ENCODE results near the gene HOXD10. TPM values are rescaled to one million over a fixed set of nuclear protein-coding genes. Genes with fewer than 3 reads are reported as not detected.

The HOXD10 gene
- total RNA-seq, 4 donors from 2014 or later = 0.56 to 0.59 TPM; not detected in 2

- TF ChIP-seq POLR2A (IDR thresholded peaks at IDR 0.05) (no peak), CTCF (IDR thresholded peaks at IDR 0.05) (no peak), EP300 (IDR thresholded peaks at IDR 0.05) (no peak), POLR2AphosphoS5 (IDR thresholded peaks at IDR 0.05) (no peak)
These were observed 23.3 kb downstream of the HOXD10 start for GRCh38 chr2:176139661-176140512.

GRCh38 chr2:176140513-176141317 is 24.1 kb downstream of the HOXD10 start:
- TF ChIP-seq POLR2A (IDR thresholded peaks at IDR 0.05) (no peak), POLR2AphosphoS5 (IDR thresholded peaks at IDR 0.05) (peak in 1 of 3 donors; percentile 21), CTCF (IDR thresholded peaks at IDR 0.05) (peak; percentile 73 to 92), EP300 (IDR thresholded peaks at IDR 0.05) (no peak)
- H3K9me3 ChIP-seq = no peaks in the 10 kb centered on the region
- DNase-seq (ENCODE audit: low spot score in 2 of 2) = peak; percentile 84 to 86
- H3K4me3 ChIP-seq = peak overlapping the region; percentile 61
- peak overlapping the region; percentile 78 for H3K27ac ChIP-seq
- peaks cover 39% of the 10 kb centered on the region for H3K4me1 ChIP-seq
- H3K27me3 ChIP-seq = peaks cover 82% of the 10 kb centered on the region
- no peaks in the 10 kb centered on the region for H3K36me3 ChIP-seq
- WGBS = 22% methylated on average over 13 of the region's 48 CpGs

More at GRCh38 chr2:176139661-176140512, 23.3 kb downstream of the HOXD10 start:
- Histone ChIP-seq H3K27me3 (peaks cover 86% of the 10 kb centered on the region), H3K36me3 (no peaks in the 10 kb centered on the region), H3K4me3 (peak overlapping the region; percentile 61), H3K4me1 (peaks cover 48% of the 10 kb centered on the region), H3K27ac (peak overlapping the region; percentile 78), H3K9me3 (no peaks in the 10 kb centered on the region)
- peak; percentile 69 to 72 for DNase-seq (ENCODE audit: low spot score in 2 of 2)
- WGBS = 17% methylated on average over 25 of the region's 41 CpGs

- Histone ChIP-seq H3K4me3 (no peak overlapping the region), H3K9me3 (no peaks in the 10 kb centered on the region), H3K27me3 (peaks cover 79% of the 10 kb centered on the region), H3K36me3 (no peaks in the 10 kb centered on the region), H3K27ac (no peak overlapping the region), H3K4me1 (peaks cover 30% of the 10 kb centered on the region)
- no peak for DNase-seq (ENCODE audit: low spot score in 2 of 2)
- WGBS = 94% methylated on average over 2 of the region's 2 CpGs
- TF ChIP-seq POLR2AphosphoS5 (IDR thresholded peaks at IDR 0.05) = no peak
- TF ChIP-seq CTCF (IDR thresholded peaks at IDR 0.05) = no peak
- no peak for TF ChIP-seq EP300 (IDR thresholded peaks at IDR 0.05)
- TF ChIP-seq POLR2A (IDR thresholded peaks at IDR 0.05) = no peak
These were observed 25.7 kb downstream of the HOXD10 start for GRCh38 chr2:176142281-176142680.

GRCh38 chr2:176145085-176145969 is 28.7 kb downstream of the HOXD10 start:
- WGBS = 76% methylated on average over 4 of the region's 4 CpGs
- Histone ChIP-seq H3K4me3 (no peak overlapping the region), H3K27ac (no peak overlapping the region), H3K4me1 (peaks cover 8% of the 10 kb centered on the region), H3K27me3 (peaks cover 78% of the 10 kb centered on the region), H3K36me3 (no peaks in the 10 kb centered on the region), H3K9me3 (no peaks in the 10 kb centered on the region)
- TF ChIP-seq POLR2A (IDR thresholded peaks at IDR 0.05) (no peak), POLR2AphosphoS5 (IDR thresholded peaks at IDR 0.05) (no peak), CTCF (IDR thresholded peaks at IDR 0.05) (no peak), EP300 (IDR thresholded peaks at IDR 0.05) (no peak)
- no peak for DNase-seq (ENCODE audit: low spot score in 2 of 2)

Measured in suprapubic skin (tissue), 4 donors.